GM03348 (cell line): ENCODE results near the gene TNNT1.

Experiments used
- DNase-seq: peaks from one replicate; pipeline ENCODE4 v3.0.0; 2012; ENCODE audit warnings: low spot score

The TNNT1 gene

DNA sequence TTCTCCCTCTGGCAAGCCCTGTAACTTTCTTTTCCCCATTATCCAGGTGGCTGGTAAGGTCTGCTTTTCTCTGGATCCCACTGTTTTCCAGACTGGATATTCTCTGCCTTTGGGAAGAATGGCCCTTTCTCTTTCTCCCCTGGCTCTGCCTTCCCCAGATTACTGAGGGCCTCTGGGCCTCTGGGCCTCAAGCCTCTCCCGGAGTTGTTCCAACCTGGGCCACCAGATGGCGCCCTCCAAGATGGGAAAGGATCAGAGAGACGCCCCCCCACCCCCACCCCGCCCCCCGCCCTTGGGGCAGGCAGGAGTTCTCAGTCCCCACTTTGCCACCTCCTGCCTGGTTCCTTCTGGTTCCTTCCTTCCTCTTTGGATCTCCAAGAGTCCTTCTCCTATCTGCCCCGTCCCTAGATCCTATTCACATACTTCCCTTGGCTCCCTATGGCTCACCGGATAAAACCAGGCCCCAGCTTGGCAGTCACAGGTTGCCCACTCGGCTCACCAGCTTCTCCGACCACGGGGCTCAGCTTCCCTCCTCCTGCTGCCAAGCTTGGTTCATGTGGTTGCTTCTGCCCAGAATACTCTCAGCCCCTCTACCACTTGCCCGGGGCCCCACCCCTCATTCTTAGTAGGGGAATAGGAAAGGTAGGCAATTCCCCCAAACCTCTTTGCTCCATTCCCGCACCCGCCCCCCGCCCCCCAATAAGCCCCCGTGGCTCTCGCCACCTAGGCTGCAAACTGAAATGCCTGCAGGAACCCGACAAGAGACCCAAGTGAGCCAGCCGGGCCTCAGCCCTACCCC lies 60.3 kb downstream of the TNNT1 start:
- peak; percentile 87 for DNase-seq

DNA sequence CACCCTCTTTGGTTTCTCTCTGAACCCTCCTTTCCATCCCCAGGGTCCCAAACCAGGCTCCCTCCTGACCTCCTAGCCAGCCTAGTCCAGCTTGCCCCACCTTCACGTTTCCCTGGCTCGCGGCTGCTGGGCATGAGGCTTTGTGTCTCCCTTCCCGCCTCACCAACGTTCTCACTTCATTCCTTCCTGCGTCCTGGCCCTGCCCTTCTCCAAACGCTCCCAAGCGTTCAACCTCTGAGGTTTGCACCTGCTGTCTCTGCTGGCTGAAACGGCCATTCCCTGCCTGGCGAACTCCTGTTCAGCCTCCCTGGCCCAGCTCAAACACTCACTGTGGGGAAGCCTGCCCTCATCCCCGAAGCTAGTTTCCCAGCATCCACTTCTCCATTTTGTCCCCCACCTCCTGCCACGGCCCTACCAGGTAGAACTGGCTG lies 61.0 kb downstream of the TNNT1 start:
- DNase-seq, result no peak

DNA sequence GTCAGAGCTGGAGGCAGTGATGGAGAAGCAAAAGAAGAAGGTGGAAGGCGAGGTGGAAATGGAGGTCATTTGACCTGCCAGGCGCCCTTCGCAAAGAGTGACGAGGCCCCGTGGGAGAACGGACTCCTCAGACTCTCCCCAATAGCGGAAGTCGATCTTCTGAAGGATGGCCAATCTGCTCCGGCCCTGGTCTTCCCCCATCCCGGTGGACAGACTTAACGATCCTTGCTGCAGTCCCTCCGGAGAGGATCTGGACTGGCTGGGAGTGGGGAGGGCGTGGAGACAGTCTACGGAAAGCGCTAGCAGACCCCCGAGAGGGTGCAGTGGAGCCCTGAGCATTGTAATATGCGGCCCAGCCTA lies 61.5 kb downstream of the TNNT1 start:
- DNase-seq, result peak; percentile 48

DNA sequence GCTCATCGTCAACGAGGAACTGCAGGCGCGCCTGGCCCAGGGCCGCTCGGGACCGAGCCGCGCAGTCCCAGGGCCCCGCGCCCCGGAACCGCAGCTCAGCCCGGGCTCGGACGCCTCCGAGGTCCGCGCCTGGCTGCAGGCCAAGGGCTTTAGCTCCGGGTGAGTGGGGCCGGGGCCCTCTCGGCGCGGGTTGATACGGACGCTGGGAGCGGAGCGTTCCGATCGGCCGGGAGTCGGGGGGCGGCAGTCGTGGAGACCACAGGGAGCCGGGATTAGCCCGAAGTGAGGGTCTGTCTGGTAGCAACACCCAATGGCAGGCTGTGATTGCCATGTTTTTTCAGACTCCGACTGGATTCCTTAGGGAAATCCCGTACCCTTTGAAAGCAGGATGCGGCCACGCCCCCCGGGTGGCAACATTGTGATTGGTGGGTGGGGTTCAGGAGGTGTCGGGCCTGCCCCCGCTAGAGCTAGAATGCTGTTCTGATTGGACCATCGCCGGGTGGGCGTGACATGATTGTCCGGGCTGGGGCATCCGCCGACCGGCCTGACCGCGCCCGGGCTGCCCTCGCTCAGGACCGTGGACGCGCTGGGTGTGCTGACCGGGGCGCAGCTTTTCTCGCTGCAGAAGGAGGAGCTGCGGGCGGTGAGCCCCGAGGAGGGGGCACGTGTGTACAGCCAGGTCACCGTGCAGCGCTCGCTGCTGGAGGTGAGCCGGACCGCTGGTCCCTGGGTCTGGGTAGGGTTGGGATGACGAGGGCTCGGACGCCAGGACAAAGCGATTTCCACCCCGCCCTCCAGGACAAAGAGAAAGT lies 62.1 kb downstream of the TNNT1 start:
- peak; percentile 99 for DNase-seq

DNA sequence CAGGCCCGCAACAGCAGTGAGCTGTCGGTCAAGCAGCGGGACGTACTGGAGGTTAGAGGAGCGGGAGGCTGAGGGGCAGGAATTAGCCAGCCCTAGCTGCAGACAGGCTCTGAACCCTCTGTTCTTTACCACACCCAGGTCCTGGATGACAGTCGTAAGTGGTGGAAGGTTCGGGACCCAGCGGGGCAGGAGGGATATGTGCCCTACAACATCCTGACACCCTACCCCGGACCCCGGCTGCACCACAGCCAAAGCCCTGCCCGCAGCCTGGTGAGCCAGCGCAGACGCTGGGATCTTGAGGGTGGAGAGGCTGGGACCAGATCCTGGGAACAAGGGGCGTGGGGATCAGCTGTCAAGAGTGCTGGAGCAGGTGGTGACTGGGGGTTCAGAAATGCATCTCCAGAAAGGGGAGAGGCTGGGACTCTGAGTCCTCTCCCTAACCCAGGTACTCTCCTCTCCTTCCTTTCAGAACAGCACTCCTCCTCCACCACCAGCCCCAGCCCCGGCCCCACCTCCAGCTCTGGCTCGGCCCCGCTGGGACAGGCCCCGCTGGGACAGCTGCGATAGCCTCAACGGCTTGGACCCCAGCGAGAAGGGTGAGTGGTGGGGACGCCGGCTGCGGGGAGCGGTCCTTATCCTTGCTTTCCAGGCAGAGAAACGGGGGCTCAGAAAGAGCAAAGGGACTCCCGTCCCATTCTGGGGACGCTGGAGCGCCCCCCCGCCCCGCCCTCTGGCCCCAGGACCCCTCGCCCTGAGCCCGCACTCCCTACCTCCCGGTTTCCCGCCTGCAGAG lies 62.9 kb downstream of the TNNT1 start:
- DNase-seq, result no peak

DNA sequence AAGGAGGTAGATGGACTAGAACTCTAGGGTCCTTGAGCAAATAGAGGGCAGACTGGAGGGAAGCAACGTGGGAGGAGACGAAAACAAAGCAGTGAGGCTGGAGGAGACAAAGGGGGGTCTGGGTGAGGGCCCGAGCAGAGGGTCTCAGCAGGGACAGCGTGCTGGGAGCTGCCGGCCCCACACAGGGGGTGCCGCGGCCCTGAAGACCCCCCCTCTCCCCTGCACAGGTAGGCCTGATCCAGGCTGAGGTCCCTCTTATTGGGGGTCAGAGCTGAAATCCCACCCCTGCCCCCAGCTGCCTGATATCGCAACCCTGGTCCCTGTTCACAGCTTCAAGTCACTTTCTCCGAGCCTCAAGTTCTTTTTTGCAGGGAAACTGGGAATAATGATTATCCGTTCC lies 64.6 kb downstream of the TNNT1 start:
- DNase-seq, result no peak

DNA sequence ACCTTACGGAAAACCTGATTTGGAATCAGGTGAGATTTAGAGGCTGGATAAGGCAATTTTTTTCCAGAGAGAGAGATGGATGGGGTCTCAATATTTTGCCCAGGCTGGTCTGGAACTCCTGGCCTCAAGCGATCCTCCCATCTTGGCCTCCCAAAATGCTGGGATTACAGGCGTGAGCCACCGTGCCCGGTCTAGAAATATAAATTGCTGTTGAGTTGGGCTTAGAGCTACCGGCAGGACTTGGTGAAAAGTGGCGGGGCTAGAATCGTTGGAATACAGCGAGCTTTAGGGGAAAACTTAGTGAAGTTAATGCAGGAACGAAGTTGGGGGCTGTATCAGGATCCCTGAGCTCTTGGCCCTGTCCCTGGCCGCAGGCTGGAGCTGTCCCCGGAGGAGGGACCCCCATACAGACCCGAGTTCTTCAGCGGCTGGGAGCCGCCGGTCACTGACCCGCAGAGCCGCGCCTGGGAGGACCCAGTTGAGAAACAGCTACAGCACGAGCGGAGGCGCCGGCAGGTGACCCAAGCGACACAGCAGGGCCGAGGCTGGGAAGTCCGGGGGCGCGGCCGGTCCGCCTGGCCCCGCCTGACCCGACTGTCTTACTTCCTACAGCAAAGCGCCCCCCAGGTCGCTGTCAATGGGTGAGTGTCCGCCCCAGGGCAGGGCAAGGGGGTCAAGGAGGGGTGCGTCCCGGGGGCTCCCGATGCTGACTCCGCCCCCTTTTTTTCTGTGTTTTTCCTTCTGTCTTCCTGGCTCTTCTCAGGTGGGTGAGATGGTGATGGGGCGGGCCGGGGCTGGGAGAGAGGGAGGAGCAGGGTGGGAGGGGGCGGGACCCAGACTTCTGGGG lies 65.8 kb downstream of the TNNT1 start:
- no peak for DNase-seq
